UCSD-AML1 (cell line): ENCODE measurements around the gene SEPTIN12.

Experiments used
- DNase-seq: peaks from one replicate; lab custom pipeline; 2025; ENCODE audit not compliant: unreplicated experiment; lab: John Stamatoyannopoulos, UW

Gene SEPTIN12

GRCh38 chr16:4734063-4734729 lies 53.9 kb downstream of the SEPTIN12 start, which contains the start of the genes ANKS3 and DNAAF8:
ANKS3 (minus strand) TSS chr16:4734271; CDS start chr16:4730149, 4,122 bp downstream.
DNAAF8 (plus strand) TSS chr16:4734537; CDS start chr16:4736515, 1,978 bp downstream.
- DNase-seq, result peak; percentile 90

- no peak for DNase-seq
These were observed 54.4 kb downstream of the SEPTIN12 start for GRCh38 chr16:4733747-4734062.

GRCh38 chr16:4733211-4733742 lies 54.9 kb downstream of the SEPTIN12 start:
- DNase-seq, result no peak

GRCh38 chr16:4729876-4730275 lies 58.3 kb downstream of the SEPTIN12 start:
- no peak for DNase-seq

- no peak for DNase-seq
These were observed 59.5 kb downstream of the SEPTIN12 start for GRCh38 chr16:4728676-4729075.
